ENCODE results near the gene POLR3GL.
"Not testable (repeated sequence)": the region's sequence is repeated elsewhere in the genome, so short reads cannot be mapped to it uniquely, and the experiment has no call there.

- TF ChIP-seq POLR2A, CTCF, POLR2AphosphoS5, EP300 (IDR thresholded peaks at IDR 0.05): not testable (repeated sequence)
Measured at GRCh38 chr1:146026650-146027049, 62.2 kb downstream of the POLR3GL start.

All from gastroesophageal sphincter (tissue), 3 donors.